ACC112 (cell line): Measurements from ENCODE around the gene LCE1F.

Experiments used
- H2AFZ ChIP-seq: fragments of 200-600 bp; sonication (generic); one replicate; pipeline ENCODE4 v1.6.0; 2017; ENCODE audit warnings: antibody characterized with exemption, low read length; ENCODE audit not compliant: unreplicated experiment
- H3K27ac ChIP-seq: fragments of 200-600 bp; sonication (generic); 2 replicates; pipeline ENCODE4 v1.5.1; 2014; ENCODE audit warnings: low read depth, mild to moderate bottlenecking, antibody characterized with exemption, low read length, moderate library complexity
- H3K27me3 ChIP-seq: fragments of 200-600 bp; sonication (generic); 2 replicates; pipeline ENCODE4 v1.6.1; 2014; ENCODE audit warnings: mild to moderate bottlenecking, antibody characterized with exemption, low read length, moderate library complexity, mixed read lengths; ENCODE audit not compliant: insufficient read depth
- H3K36me3 ChIP-seq: fragments of 200-600 bp; sonication (generic); 2 replicates; pipeline ENCODE4 v1.6.1; 2016; ENCODE audit warnings: mild to moderate bottlenecking, antibody characterized with exemption, low read length, moderate library complexity, mixed read lengths; ENCODE audit not compliant: insufficient read depth
- H3K4me1 ChIP-seq: fragments of 200-600 bp; sonication (generic); one replicate; pipeline ENCODE4 v1.6.1; 2016; ENCODE audit warnings: low read length, mixed read lengths; ENCODE audit not compliant: insufficient read depth, unreplicated experiment, control insufficient read depth
- H3K4me3 ChIP-seq: fragments of 200-600 bp; sonication (generic); 2 replicates; pipeline ENCODE4 v1.5.1; 2014; ENCODE audit warnings: mild to moderate bottlenecking, low read depth, low read length
- H3K79me2 ChIP-seq: fragments of 200-600 bp; sonication (generic); one replicate; pipeline ENCODE4 v1.6.0; 2016; ENCODE audit warnings: low read length; ENCODE audit not compliant: control insufficient read depth, unreplicated experiment, insufficient read depth

LCE1F gene

DNA sequence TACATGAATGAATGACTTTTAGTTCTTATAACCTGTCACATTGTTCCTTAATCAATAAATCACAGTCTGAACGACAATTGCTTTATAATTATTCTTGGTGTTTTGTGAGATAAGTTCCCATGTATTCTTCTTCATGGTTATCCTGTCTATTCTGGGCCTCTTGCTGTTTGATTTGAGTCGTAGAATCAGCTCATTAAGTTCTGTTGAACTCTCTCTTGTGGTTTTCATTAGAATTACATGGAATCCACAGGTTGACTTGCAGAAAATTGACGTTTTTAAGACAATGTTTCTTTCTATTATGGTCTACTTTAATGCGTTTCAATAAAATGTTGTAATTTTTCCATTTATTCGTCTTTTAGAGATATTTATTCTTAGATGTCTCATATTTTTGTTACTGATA, 48.4 kb downstream of the LCE1F start:
- Histone ChIP-seq H3K36me3 (no peaks in the 10 kb centered on the region), H2AFZ (no peak overlapping the region), H3K4me3 (no peak overlapping the region), H3K79me2 (no peaks in the 10 kb centered on the region), H3K27me3 (no peaks in the 10 kb centered on the region), H3K27ac (no peak overlapping the region), H3K4me1 (no peaks in the 10 kb centered on the region)

DNA sequence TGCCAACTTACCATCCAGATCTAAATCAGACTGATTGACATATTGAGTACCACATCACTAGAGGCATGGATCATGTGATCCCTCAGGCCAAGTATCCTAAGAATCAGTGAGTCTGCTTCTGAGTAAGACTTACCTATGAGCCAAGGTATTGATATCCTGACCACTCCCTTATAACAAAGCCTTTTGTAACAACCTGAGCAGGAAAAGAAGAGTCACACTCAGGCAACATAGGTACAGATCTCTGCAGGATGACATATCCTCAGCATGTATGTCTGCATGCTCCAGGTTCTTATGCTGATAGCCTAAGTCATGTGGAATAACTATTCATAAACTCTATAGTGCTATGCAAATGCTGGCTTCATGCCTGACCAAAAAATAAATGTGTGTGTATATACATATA, 50.0 kb downstream of the LCE1F start:
- H3K27ac ChIP-seq, result no peak overlapping the region
- no peaks in the 10 kb centered on the region for H3K4me1 ChIP-seq
- H3K36me3 ChIP-seq, result no peaks in the 10 kb centered on the region
- no peaks in the 10 kb centered on the region for H3K79me2 ChIP-seq
- no peak overlapping the region for H2AFZ ChIP-seq
- H3K27me3 ChIP-seq, result no peaks in the 10 kb centered on the region
- no peak overlapping the region for H3K4me3 ChIP-seq
